Measurements from ENCODE around the gene FOXD1. TPM values are rescaled to one million over a fixed set of nuclear protein-coding genes. Genes with fewer than 3 reads are reported as not detected.

The FOXD1 gene
- total and polyA plus RNA-seq, 2 donors (not counting 3 experiments of a cell fraction or from before 2014, with no cell fraction given): 0.06 to 0.20 TPM

GRCh38 chr5:73446631-73447529 lies 1.7 kb downstream of the FOXD1 start:
- DNase-seq (ENCODE audit: low read depth, low spot score): no peak
- Histone ChIP-seq H3K9me1 (replicated peaks; ENCODE audit: control insufficient read depth, extremely low read depth, insufficient read depth, low read length) (no peaks in the 10 kb centered on the region), H3K79me2 (ENCODE audit: control insufficient read depth, insufficient read depth, low read length) (no peaks in the 10 kb centered on the region), H3K4me1 (ENCODE audit: control insufficient read depth, extremely low read depth, insufficient read depth, low read length) (peaks cover 7% of the 10 kb centered on the region), H4K20me1 (replicated peaks; ENCODE audit: control insufficient read depth, extremely low read depth, insufficient read depth, low read length) (no peaks in the 10 kb centered on the region), H3K27me3 (ENCODE audit: control insufficient read depth in 2 of 2, insufficient read depth in 2 of 2, low read length in 2 of 2) (peaks cover 69 to 88% of the 10 kb centered on the region in 2 experiments), H3K27ac (ENCODE audit: insufficient read depth, low read depth, low read length) (no peak overlapping the region), H3K9me3 (replicated peaks; ENCODE audit: control insufficient read depth, insufficient read depth, low read length) (no peaks in the 10 kb centered on the region), H3K4me3 (replicated peaks in 1 of 3; ENCODE audit: insufficient read depth in 1 of 3, low read depth in 1 of 3, low read length in 3 of 3) (peak overlapping the region in 1 of 3 experiments; percentile 33), H3K36me3 (ENCODE audit: control insufficient read depth in 2 of 2, extremely low read depth in 1 of 2, insufficient read depth in 2 of 2, low read length in 2 of 2) (no peaks in the 10 kb centered on the region), H3K4me2 (ENCODE audit: insufficient read depth, low read length) (peak overlapping the region; percentile 29), H2AFZ (ENCODE audit: low read depth, low read length) (peak overlapping the region; percentile 70), H3K9ac (replicated peaks; ENCODE audit: extremely low read depth, insufficient read depth, low read length) (no peak overlapping the region)
- intact Hi-C loops (cut with micrococcal nuclease) (no loop called here), dilution Hi-C loops (cut with MboI; ENCODE audit: extremely low pct_ligation_motif_present, low sequenced_read_pairs) (no loop called here)
- TF ChIP-seq GATA2 (IDR thresholded peaks at IDR 0.05; ENCODE audit: insufficient read depth, insufficient read length, low read depth, low read length): no peak
- no peak for TF ChIP-seq JUN (IDR thresholded peaks at IDR 0.05; ENCODE audit: borderline replicate concordance, insufficient read depth, insufficient read length, low read depth)
- peak; percentile 95 for TF ChIP-seq EZH2 (IDR thresholded peaks at IDR 0.05; ENCODE audit: borderline replicate concordance, low read depth, low read length, severe bottlenecking)
- CTCF ChIA-PET: interaction anchor here (0.9 to 5.4 kb wide), 5 partner anchors 17 to 231 kb away, joined by 3 to 277 read pairs (median 3); no protein-coding TSS in a partner anchor
- BruUV-seq (replicated peaks): no TSS peak
- FAIRE-seq: no peak
- POLR2A ChIA-PET: no interaction called here
